Esophagus squamous epithelium (tissue), 4 donors: ENCODE measurements around the gene KCNH8.

Experiments used
- CTCF ChIP-seq, 6 experiments: fragments of 450-650 bp in 4 of 6; fragments of 200-600 bp in 2 of 6; sonication (generic) in 2 of 6; IDR thresholded peaks; one replicate each; pipeline ENCODE4 v1.5.1; 2016 to 2019; ENCODE audit warnings: antibody characterized with exemption in 6 of 6, mild to moderate bottlenecking in 4 of 6, moderate library complexity in 4 of 6
- POLR2A ChIP-seq, 4 donors: fragments of 450-650 bp; IDR thresholded peaks; one replicate each; pipeline ENCODE4 v1.6.1; 2017; ENCODE audit warnings: antibody characterized with exemption in 4 of 4, mild to moderate bottlenecking in 4 of 4, moderate library complexity in 3 of 4

- no peak for TF ChIP-seq CTCF (IDR thresholded peaks at IDR 0.05)
- TF ChIP-seq POLR2A (IDR thresholded peaks at IDR 0.05), result no peak
These were observed 65.4 kb downstream of the KCNH8 start for GRCh38 chr3:19213603-19214220.
